Spleen (tissue), 11 donors: ENCODE measurements around the gene UGT1A9. TPM values are rescaled to one million over a fixed set of nuclear protein-coding genes. Genes with fewer than 3 reads are reported as not detected.

Source experiments
- DNase-seq: peaks from one replicate; pipeline ENCODE4 v3.0.0-alpha.2; 2020
- H3K27ac ChIP-seq, 8 donors: fragments of 200-600 bp; sonication (generic) in 7 of 8; 1 replicate in 4 of 8; 2 replicates in 4 of 8; pipeline versions ENCODE4 v1.5.0 to v1.8.0; 2016 to 2021; ENCODE audit warnings: inconsistent platforms in 4 of 8, mild to moderate bottlenecking in 4 of 8, moderate library complexity in 1 of 8
- H3K27me3 ChIP-seq, 7 donors: fragments of 200-600 bp; sonication (generic) in 6 of 7; replicated peaks in 1 of 7; 1 replicate in 4 of 7; 2 replicates in 3 of 7; pipeline versions ENCODE4 v1.5.0 to v1.8.0; 2016 to 2021; ENCODE audit warnings: inconsistent platforms in 3 of 7, mild to moderate bottlenecking in 1 of 7
- H3K36me3 ChIP-seq, 6 donors: fragments of 200-600 bp; sonication (generic) in 5 of 6; 1 replicate in 4 of 6; 2 replicates in 2 of 6; pipeline versions ENCODE4 v1.5.0 to v1.8.0; 2016 to 2021; ENCODE audit warnings: inconsistent platforms in 2 of 6
- H3K4me1 ChIP-seq, 6 donors: fragments of 200-600 bp; sonication (generic) in 5 of 6; 1 replicate in 3 of 6; 2 replicates in 3 of 6; pipeline versions ENCODE4 v1.5.0 to v1.8.0; 2016 to 2021; ENCODE audit warnings: inconsistent platforms in 3 of 6
- H3K4me3 ChIP-seq, 8 donors: fragments of 200-600 bp; sonication (generic) in 7 of 8; 1 replicate in 4 of 8; 2 replicates in 4 of 8; pipeline versions ENCODE4 v1.5.0 to v1.8.0; 2016 to 2021; ENCODE audit warnings: inconsistent platforms in 4 of 8, mild to moderate bottlenecking in 4 of 8, moderate library complexity in 2 of 8
- H3K9me3 ChIP-seq, 8 donors: fragments of 200-600 bp; sonication (generic) in 7 of 8; 1 replicate in 4 of 8; 2 replicates in 4 of 8; pipeline versions ENCODE4 v1.5.0 to v1.8.0; 2016 to 2021; ENCODE audit warnings: inconsistent platforms in 4 of 8
- POLR2A ChIP-seq, 3 donors: fragments of 450-650 bp; IDR thresholded peaks; one replicate each; pipeline ENCODE4 v1.5.1; 2017; ENCODE audit warnings: antibody characterized with exemption in 3 of 3, mild to moderate bottlenecking in 1 of 3
- POLR2AphosphoS5 ChIP-seq, 3 donors: sonication (generic); formaldehyde crosslinking; IDR thresholded peaks; one replicate each; pipeline ENCODE4 v1.5.1; 2017; ENCODE audit warnings: antibody characterized with exemption in 3 of 3
- WGBS, 5 donors: extraction: QIAGEN DNeasy Blood & Tissue Kit in 3 of 5; methylation state at CpG; one replicate each; pipeline versions ENCODE4 v1.1.5 to v1.1.7; 2013 to 2018; 5-methylcytosine and 5-hydroxymethylcytosine counted together
- intact Hi-C: fragments of 100-400 bp; cut with DNase I; formaldehyde crosslinking; loops from one replicate; pipeline ENCODE4 v1.15.0; 2023; ENCODE audit warnings: low total_unique reads
- polyA plus RNA-seq, 3 donors: library from polyadenylated mRNA; stranded (reverse); fragments of 200-250 nt; gene quantifications; one replicate each; pipeline ENCODE4 v1.2.1, GENCODE V29; 2013
- total RNA-seq, 7 donors: library from RNA; depleted of rRNA in 3 of 7; stranded (reverse); fragments of >200 nt in 3 of 7; fragmentation: NEBNext Ultra II Directional in 4 of 7; extraction: Animal tissue kit (Norgen Biotek cat#: 25700) in 4 of 7; gene quantifications; one replicate each; pipeline versions ENCODE4 v1.1.0 to v1.2.1, GENCODE V29; 2016 to 2021
- TF ChIP-seq, protein P1 (sequence below), 11 experiments: fragments of 200-600 bp in 7 of 11; fragments of 450-650 bp in 4 of 11; sonication (generic) in 4 of 11; IDR thresholded peaks in 8 of 11; conservative IDR thresholded peaks in 3 of 11; 1 replicate in 7 of 11; 2 replicates in 4 of 11; pipeline versions ENCODE4 v1.4.0 to v1.8.0; 2016 to 2021; ENCODE audit warnings: antibody characterized with exemption in 11 of 11, inconsistent platforms in 4 of 11, mild to moderate bottlenecking in 1 of 11
- donor health status: healthy with polysubstance abuse.
- donor health status: DM: no; HTN: no; CAD: no; lungs with moderate emphysema.
- donor health status: DM: no; HTN: no; CAD: no.
- donor health status: Bipolar disorder and iron deficiency.
- donor health status: healthy.
- donor health status: DM: no; HTN: no; CAD: no.
- donor health status: DM: yes; HTN: yes; CAD: no.

UGT1A9 gene
- total and polyA plus RNA-seq, 10 donors: not detected

DNA sequence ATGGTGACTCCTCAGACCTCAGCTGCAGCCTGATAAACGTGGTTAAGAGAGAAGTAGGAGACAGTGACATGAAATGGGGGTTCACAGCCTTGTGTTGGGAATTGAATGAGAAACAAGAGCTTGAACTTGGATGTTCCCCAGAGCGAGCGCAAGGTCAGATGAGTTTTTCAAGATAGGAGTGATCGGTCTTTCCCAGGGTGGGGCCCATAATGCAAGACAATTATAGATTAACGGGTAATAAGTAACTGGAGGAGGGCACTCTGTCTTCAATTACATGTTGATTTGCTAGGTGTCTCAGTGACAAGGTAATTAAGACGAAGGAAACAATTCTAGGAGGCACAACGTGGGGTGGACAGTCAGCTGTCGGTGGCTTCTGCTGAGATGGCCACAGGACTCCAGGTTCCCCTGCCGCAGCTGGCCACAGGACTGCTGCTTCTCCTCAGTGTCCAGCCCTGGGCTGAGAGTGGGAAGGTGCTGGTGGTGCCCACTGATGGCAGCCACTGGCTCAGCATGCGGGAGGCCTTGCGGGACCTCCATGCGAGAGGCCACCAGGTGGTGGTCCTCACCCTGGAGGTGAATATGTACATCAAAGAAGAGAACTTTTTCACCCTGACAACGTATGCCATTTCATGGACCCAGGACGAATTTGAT is 41.0 kb downstream of the UGT1A9 start, which contains the start of gene UGT1A5:
UGT1A5 (plus strand) TSS at position 297 of the 651 bp plus-strand sequence; CDS start at position 382, 85 bp downstream.
- Histone ChIP-seq H3K9me3 (no peaks in the 10 kb centered on the region), H3K27ac (no peak within 1 kb of the TSS), H3K4me1 (no peaks in the 10 kb centered on the region), H3K4me3 (no peak within 1 kb of the TSS), H3K36me3 (no peaks in the 10 kb centered on the region), H3K27me3 (peaks cover 0 to 32% (median 0%) of the 10 kb centered on the region in 7 donors)
- DNase-seq: no peak
- intact Hi-C loops: no loop called here
- TF ChIP-seq, protein P1, sequence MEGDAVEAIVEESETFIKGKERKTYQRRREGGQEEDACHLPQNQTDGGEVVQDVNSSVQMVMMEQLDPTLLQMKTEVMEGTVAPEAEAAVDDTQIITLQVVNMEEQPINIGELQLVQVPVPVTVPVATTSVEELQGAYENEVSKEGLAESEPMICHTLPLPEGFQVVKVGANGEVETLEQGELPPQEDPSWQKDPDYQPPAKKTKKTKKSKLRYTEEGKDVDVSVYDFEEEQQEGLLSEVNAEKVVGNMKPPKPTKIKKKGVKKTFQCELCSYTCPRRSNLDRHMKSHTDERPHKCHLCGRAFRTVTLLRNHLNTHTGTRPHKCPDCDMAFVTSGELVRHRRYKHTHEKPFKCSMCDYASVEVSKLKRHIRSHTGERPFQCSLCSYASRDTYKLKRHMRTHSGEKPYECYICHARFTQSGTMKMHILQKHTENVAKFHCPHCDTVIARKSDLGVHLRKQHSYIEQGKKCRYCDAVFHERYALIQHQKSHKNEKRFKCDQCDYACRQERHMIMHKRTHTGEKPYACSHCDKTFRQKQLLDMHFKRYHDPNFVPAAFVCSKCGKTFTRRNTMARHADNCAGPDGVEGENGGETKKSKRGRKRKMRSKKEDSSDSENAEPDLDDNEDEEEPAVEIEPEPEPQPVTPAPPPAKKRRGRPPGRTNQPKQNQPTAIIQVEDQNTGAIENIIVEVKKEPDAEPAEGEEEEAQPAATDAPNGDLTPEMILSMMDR (IDR thresholded peaks at IDR 0.05 in 8 of 11, conservative IDR thresholded peaks at IDR 0.05 in 3 of 11): no peak
- TF ChIP-seq POLR2A (IDR thresholded peaks at IDR 0.05) (no peak), POLR2AphosphoS5 (IDR thresholded peaks at IDR 0.05) (no peak)
- WGBS, 5 donors: 75 to 84% (median 84%) methylated on average over 14 of the region's 14 CpGs

- H3K27me3 ChIP-seq: peaks cover 0 to 34% (median 0%) of the 10 kb centered on the region in 7 donors
- H3K4me3 ChIP-seq: no peak overlapping the region
- H3K36me3 ChIP-seq: no peaks in the 10 kb centered on the region
- H3K9me3 ChIP-seq: no peaks in the 10 kb centered on the region
- WGBS, 5 donors: 66 to 79% (median 69%) methylated on average over 7 of the region's 7 CpGs
- no peaks in the 10 kb centered on the region for H3K4me1 ChIP-seq
- no peak overlapping the region for H3K27ac ChIP-seq
- intact Hi-C loops: no loop called here
- no peak for TF ChIP-seq POLR2A (IDR thresholded peaks at IDR 0.05)
- no peak for TF ChIP-seq POLR2AphosphoS5 (IDR thresholded peaks at IDR 0.05)
- TF ChIP-seq, protein P1 (IDR thresholded peaks at IDR 0.05 in 8 of 11, conservative IDR thresholded peaks at IDR 0.05 in 3 of 11): no peak
- DNase-seq: no peak
Measured at GRCh38 chr2:233713262-233713615, 41.5 kb downstream of the UGT1A9 start.

- Histone ChIP-seq H3K36me3 (no peaks in the 10 kb centered on the region), H3K4me3 (no peak overlapping the region), H3K27ac (no peak overlapping the region), H3K27me3 (peaks cover 0 to 30% (median 0%) of the 10 kb centered on the region in 7 donors), H3K4me1 (no peaks in the 10 kb centered on the region), H3K9me3 (no peaks in the 10 kb centered on the region)
- 54 to 73% (median 65%) methylated on average over 2 of the region's 2 CpGs for WGBS, 5 donors
- DNase-seq: no peak
- TF ChIP-seq POLR2AphosphoS5 (IDR thresholded peaks at IDR 0.05) (no peak), POLR2A (IDR thresholded peaks at IDR 0.05) (no peak)
- TF ChIP-seq, protein P1 (IDR thresholded peaks at IDR 0.05 in 8 of 11, conservative IDR thresholded peaks at IDR 0.05 in 3 of 11): no peak
- intact Hi-C loops: no loop called here
Measured at GRCh38 chr2:233714121-233714520, 42.4 kb downstream of the UGT1A9 start.

DNA sequence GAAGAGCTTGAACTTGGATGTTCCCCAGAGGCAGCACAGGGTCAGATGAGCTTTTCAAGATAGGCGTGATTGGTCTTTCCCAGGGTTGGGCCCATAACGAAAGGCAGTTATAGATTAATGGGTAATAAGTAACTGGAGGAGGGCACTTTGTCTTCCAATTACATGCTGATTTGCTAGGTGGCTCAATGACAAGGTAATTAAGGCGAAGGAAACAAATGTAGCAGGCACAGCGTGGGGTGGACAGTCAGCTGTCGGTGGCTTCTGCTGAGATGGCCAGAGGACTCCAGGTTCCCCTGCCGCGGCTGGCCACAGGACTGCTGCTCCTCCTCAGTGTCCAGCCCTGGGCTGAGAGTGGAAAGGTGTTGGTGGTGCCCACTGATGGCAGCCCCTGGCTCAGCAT is 46.9 kb downstream of the UGT1A9 start, which contains the start of gene UGT1A4:
UGT1A4 (plus strand) TSS at position 185 of the 400 bp plus-strand sequence; CDS start at position 270, 85 bp downstream.
- H3K9me3 ChIP-seq: no peaks in the 10 kb centered on the region
- no peaks in the 10 kb centered on the region for H3K4me1 ChIP-seq
- H3K36me3 ChIP-seq: no peaks in the 10 kb centered on the region
- peaks cover 0 to 24% (median 0%) of the 10 kb centered on the region in 7 donors for H3K27me3 ChIP-seq
- H3K4me3 ChIP-seq: no peak within 1 kb of the TSS
- H3K27ac ChIP-seq: no peak within 1 kb of the TSS
- no peak for DNase-seq
- TF ChIP-seq, protein P1 (IDR thresholded peaks at IDR 0.05 in 8 of 11, conservative IDR thresholded peaks at IDR 0.05 in 3 of 11): no peak
- 81 to 90% (median 88%) methylated on average over 7 of the region's 7 CpGs for WGBS, 5 donors
- intact Hi-C loops: no loop called here
